Fibroblast of peridontal ligament (primary cell): ENCODE measurements around the gene XRCC1.
"Not testable (repeated sequence)": the region's sequence is repeated elsewhere in the genome, so short reads cannot be mapped to it uniquely, and the experiment has no call there.

ENCODE experiments used
- DNase-seq: peaks from one replicate; pipeline ENCODE4 v3.0.0-alpha.2; 2010; ENCODE audit errors: extremely low read depth

XRCC1 gene

GRCh38 chr19:43522929-43523328 lies 52.4 kb downstream of the XRCC1 start:
- no peak for DNase-seq

- peak; percentile 94 for DNase-seq
Observed at GRCh38 chr19:43519436-43520088, 55.8 kb downstream of the XRCC1 start.

GRCh38 chr19:43518051-43518450 lies 57.3 kb downstream of the XRCC1 start:
- DNase-seq = no peak

GRCh38 chr19:43512399-43512798 lies 62.9 kb downstream of the XRCC1 start:
- DNase-seq = not testable (repeated sequence)

DNA sequence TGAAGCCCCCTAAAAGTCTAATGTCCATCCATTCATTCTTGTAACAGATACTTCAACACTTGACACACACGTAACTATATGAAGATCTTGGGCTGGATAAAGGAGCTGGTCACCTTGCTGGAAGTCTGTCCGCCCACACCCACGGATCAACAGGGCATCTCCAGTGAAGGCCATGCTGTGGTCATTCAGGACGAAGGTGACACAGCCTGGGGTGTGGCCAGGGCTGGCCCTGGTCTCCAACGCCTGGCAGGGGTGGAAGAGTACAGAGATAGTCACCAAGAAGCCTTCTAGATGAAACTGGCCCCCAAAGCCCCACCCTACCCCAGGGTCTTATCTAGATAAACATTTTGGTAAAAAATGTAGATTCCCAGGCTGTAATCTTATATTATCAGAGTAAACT lies 64.0 kb downstream of the XRCC1 start:
- DNase-seq = no peak

DNA sequence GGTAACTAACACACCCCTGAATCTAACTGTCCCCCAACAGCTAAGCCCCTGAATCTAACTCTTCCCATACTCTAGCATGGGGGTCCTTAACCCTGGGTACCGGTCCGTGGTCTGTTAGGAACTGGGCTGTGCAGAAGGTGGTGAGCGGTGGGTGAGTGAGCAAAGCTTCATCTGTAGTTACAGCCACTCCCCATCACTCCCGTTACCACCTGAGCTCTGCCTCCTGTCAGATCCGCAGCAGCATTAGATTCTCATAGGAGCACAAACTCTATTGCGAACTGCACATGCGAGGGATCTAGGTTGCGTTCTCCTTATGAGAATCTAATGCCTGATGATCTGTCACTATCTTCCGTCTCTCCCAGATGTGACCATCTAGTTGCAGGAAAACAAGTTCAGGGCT lies 64.6 kb downstream of the XRCC1 start:
- no peak for DNase-seq

DNA sequence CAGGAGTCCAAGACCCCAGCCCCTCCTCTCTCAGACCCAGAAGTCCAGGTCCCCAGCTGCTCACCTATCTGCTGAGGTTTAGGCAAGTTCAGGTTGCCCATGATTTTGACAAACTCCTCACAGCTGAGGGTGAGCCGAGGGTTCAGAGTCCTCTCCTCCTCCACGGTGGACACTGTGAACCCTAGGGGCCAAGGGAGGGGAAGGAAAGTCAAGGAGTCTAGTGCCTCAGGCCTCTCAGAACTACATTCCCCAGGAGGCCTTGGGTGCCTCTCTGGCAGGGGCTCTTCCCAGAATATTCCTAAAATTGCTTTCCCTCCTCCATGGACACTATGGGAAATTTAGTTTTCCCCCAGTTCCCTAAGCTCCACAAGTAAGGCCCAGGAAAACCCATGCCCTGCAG lies 67.4 kb downstream of the XRCC1 start:
- no peak for DNase-seq

- no peak for DNase-seq
Observed at GRCh38 chr19:43506629-43507028, 68.7 kb downstream of the XRCC1 start.

DNA sequence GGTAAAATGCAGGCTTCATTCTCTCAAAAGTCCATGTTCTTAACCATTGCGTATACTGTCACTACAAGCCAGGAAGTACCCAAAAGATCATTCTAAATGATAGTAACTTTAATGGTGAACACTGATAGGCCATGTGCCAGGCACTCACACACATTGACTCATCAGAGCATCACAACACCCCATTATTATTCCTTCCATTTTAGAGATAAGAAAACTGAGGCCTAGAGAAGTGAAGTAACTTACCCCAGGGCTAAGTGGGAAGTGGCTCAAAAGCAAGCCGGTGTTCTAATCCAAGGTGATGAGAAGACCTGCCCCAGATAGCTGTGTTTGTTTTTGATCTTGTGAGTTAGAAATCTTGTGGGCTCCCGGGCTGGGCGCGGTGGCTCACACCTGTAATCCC lies 69.4 kb downstream of the XRCC1 start:
- no peak for DNase-seq

DNA sequence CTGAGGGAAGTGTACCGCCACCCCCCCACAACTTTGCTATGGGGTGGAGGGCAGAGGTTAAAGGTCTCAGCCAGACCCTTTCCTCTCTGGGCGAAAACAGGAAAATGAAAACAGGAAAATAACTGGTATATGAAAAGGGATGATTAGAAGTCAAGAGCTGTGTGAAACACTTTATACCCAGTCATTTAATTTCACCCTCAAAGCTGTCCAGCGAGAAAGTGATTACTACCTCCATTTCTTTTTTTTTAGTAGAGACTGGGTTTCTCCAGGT lies 70.2 kb downstream of the XRCC1 start:
- no peak for DNase-seq

- no peak for DNase-seq
Observed at GRCh38 chr19:43504426-43505185, 70.7 kb downstream of the XRCC1 start, which contains the start of gene PHLDB3. Gene PHLDB3, minus strand, starts transcription at chr19:43504746. Its CDS starts 628 bp downstream, at chr19:43504118.

GRCh38 chr19:43503501-43504425 lies 71.6 kb downstream of the XRCC1 start:
- peak; percentile 83 for DNase-seq

- no peak for DNase-seq
Observed at GRCh38 chr19:43502419-43502976, 72.8 kb downstream of the XRCC1 start.

DNA sequence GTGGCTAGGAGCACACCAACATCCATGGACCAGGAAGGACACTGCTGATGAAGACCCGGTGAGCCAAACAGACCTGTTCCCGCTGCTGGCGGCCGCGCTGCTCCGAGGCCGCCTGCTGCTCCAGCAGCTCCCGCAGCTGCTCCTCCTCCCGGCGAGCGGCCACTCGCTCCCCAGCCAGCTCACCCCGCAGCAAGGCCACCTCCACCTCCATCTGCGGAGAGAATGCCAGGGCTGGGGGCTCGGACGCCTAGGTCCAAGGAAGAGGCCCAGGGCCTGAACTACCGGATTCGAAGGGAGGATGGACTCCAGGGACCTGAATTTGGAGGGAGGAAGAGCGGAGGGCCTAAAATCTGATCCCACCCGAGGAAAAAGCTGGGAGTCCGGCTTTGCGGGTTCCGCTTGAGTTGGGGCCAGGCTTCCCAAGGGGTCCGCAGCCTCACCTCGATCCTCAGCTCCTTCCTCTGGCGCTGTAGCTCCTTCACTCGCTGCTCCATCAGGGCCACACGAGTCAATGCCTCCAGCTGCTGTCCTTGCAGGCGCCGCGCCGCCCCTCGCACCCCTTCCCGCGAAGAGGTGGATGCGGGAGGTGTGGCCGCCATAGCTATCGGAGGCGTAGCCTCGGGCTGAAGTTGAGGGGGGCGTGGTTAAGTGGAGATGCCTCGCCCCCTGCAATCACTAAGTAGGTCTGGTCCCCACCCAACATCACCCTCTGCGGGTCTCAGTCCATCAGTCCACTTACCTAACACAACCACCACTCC lies 73.5 kb downstream of the XRCC1 start:
- DNase-seq = no peak

GRCh38 chr19:43499042-43499441 lies 76.3 kb downstream of the XRCC1 start:
- no peak for DNase-seq

DNA sequence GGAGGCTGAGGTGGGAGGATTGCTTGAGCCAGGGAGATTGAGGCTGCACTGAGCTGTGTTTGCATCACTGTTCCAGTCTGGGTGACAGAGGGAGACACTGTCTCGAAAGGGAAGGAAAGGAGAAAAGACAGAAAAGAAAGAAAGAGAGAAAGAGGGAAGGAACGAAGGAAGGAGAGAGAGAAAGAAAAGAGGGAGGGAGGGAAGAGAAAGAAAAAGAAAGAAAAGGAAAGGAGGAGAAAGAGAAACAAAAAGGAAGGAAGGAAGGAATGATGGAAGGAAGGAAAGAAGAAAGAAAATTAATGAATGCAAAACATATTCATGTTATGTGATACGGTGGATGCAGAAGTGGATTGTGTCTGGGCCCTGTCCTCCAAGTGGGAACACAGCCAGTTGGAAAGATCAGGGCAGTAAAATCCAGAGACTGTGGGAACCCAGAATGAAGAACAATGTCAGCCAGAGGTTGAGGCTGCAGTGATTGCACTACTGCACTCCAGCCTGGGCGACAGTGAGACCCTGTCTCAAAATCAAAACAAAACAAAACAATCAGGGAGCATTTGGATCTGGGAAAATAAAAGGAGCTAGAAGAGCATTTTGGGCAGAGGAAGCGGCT lies 77.0 kb downstream of the XRCC1 start:
- peak; percentile 26 for DNase-seq

- DNase-seq = no peak
Observed at GRCh38 chr19:43496960-43497359, 78.4 kb downstream of the XRCC1 start.

- DNase-seq = no peak
Observed at GRCh38 chr19:43495082-43495481, 80.2 kb downstream of the XRCC1 start.
